Measurements from ENCODE around the gene PIK3R3. TPM values are rescaled to one million over a fixed set of nuclear protein-coding genes. Genes with fewer than 3 reads are reported as not detected.

Gene PIK3R3
- total and polyA plus RNA-seq, 9 of the 15 experiments (the other 6 are each of a cell fraction or from before 2014, with no cell fraction given) = 1.4 to 7.7 (median 4.6) TPM

DNA sequence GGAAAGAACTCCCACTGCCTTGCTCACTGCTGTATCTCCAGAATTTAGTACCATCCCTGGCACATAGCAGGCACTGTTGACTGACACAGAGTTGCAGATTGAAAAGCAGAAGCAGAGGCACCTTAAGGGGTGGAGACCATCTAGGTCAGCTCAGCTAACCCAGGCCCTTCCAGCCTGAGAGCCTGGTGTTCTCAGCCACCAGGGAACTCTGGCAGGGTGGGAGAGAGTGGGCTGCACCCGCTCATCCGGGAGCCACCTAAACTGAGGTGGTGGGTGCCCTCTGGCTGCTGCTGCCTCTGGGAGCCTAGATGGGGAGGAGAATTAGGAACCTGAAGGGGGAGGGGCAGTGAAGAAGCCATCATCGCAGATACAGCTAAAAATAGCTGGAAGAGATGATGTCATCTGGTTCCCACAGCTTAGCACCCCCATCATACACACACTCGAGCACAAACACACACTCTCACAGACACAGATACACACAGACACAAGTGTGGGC, 41.0 kb upstream of the PIK3R3 start (continued):
- TF ChIP-seq ZBTB40 (IDR thresholded peaks at IDR 0.05) (no peak), ZBTB40 (CRISPR knock-in tag; IDR thresholded peaks at IDR 0.05) (no peak), ZC3H8 (IDR thresholded peaks at IDR 0.05) (no peak), SETDB1 (IDR thresholded peaks at IDR 0.05; ENCODE audit: low read length) (no peak), NEUROD1 (IDR thresholded peaks at IDR 0.05; ENCODE audit: borderline replicate concordance, low read depth, low read length, partially characterized antibody) (peak; percentile 26), GABPB1 (CRISPR knock-in tag; IDR thresholded peaks at IDR 0.05) (no peak), HMBOX1 (IDR thresholded peaks at IDR 0.05) (no peak), XRCC4 (IDR thresholded peaks at IDR 0.05; ENCODE audit: extremely low read depth, insufficient read depth, insufficient read length) (no peak), ETS2 (tag; IDR thresholded peaks at IDR 0.05; ENCODE audit: borderline replicate concordance, poor library complexity, severe bottlenecking) (no peak), STAT5A (IDR thresholded peaks at IDR 0.05; ENCODE audit: borderline replicate concordance, low read length) (no peak), HIVEP1 (CRISPR knock-in tag; IDR thresholded peaks at IDR 0.05) (no peak), ZNF75A (CRISPR knock-in tag; IDR thresholded peaks at IDR 0.05) (no peak), RAD21 (CRISPR knock-in tag; conservative IDR thresholded peaks at IDR 0.05 in 1 of 2, IDR thresholded peaks at IDR 0.05 in 1 of 2) (peak; percentile 52 to 76)
- TF ChIP-seq, protein P1, sequence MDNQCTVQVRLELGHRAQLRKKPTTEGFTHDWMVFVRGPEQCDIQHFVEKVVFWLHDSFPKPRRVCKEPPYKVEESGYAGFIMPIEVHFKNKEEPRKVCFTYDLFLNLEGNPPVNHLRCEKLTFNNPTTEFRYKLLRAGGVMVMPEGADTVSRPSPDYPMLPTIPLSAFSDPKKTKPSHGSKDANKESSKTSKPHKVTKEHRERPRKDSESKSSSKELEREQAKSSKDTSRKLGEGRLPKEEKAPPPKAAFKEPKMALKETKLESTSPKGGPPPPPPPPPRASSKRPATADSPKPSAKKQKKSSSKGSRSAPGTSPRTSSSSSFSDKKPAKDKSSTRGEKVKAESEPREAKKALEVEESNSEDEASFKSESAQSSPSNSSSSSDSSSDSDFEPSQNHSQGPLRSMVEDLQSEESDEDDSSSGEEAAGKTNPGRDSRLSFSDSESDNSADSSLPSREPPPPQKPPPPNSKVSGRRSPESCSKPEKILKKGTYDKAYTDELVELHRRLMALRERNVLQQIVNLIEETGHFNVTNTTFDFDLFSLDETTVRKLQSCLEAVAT (IDR thresholded peaks at IDR 0.05) = no peak
- TF ChIP-seq, protein P2, sequence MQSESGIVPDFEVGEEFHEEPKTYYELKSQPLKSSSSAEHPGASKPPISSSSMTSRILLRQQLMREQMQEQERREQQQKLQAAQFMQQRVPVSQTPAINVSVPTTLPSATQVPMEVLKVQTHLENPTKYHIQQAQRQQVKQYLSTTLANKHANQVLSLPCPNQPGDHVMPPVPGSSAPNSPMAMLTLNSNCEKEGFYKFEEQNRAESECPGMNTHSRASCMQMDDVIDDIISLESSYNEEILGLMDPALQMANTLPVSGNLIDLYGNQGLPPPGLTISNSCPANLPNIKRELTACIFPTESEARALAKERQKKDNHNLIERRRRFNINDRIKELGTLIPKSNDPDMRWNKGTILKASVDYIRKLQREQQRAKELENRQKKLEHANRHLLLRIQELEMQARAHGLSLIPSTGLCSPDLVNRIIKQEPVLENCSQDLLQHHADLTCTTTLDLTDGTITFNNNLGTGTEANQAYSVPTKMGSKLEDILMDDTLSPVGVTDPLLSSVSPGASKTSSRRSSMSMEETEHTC (IDR thresholded peaks at IDR 0.05) = no peak

All from K562 (cell line).